K562 treated with DMSO at 1 percent for 12 hours (cell line): ENCODE measurements around the gene GAGE12J. TPM values are rescaled to one million over a fixed set of nuclear protein-coding genes. Genes with fewer than 3 reads are reported as not detected.

ENCODE experiments used
- total RNA-seq: library from RNA; unstranded; fragments of 300-600 nt; gene quantifications from 2 replicates; pipeline ENCODE4 v1.2.3, GENCODE V29; 2022; ENCODE audit not compliant: insufficient read depth

GAGE12J gene
- total RNA-seq: not detected in 2 replicates

GRCh38 chrX:49321737-49322136, at the start of gene GAGE12J:
GAGE12J (plus strand) TSS chrX:49322037; CDS start chrX:49323194, 1,157 bp downstream.

GRCh38 chrX:49303346-49303745, 18.5 kb upstream of the GAGE12J start, which contains the start of gene GAGE10:
GAGE10 (plus strand) TSS chrX:49303646; CDS start chrX:49304860, 1,214 bp downstream.

GRCh38 chrX:49331282-49331681, 9.4 kb downstream of the GAGE12J start, which contains the start of gene GAGE13:
GAGE13 (plus strand) TSS chrX:49331582; CDS start chrX:49332738, 1,156 bp downstream.

Other genes starting within 250 kb of the GAGE12J start
- 4.3 and 5.9 TPM in 2 replicates for gene PRAF2, start 248.0 kb upstream of the GAGE12J start, total RNA-seq
- gene WDR45, start 242.2 kb upstream of the GAGE12J start, total RNA-seq: 105 and 118 TPM in 2 replicates
- gene GPKOW, start 198.3 kb upstream of the GAGE12J start, total RNA-seq: 42.1 and 46.3 TPM in 2 replicates
- gene MAGIX, start 159.3 kb upstream of the GAGE12J start, total RNA-seq: 3.8 and 7.6 TPM in 2 replicates
- 196 and 259 TPM in 2 replicates for gene PLP2, start 150.1 kb upstream of the GAGE12J start, total RNA-seq
- 20.3 and 35.1 TPM in 2 replicates for gene PRICKLE3, start 135.7 kb upstream of the GAGE12J start, total RNA-seq
- 1.0 TPM in 1 of 2 replicates, not detected in the other for gene SYP, start 121.8 kb upstream of the GAGE12J start, total RNA-seq
- gene CACNA1F, start 88.7 kb upstream of the GAGE12J start, total RNA-seq: 0.38 TPM in 1 of 2 replicates, not detected in the other
- 29.7 and 31.5 TPM in 2 replicates for gene CCDC22, start 86.6 kb upstream of the GAGE12J start, total RNA-seq
- 0.27 TPM in 1 of 2 replicates, not detected in the other for gene FOXP3, start 57.3 kb upstream of the GAGE12J start, total RNA-seq
- 2.6 and 2.7 TPM in 2 replicates for gene PPP1R3F, start 52.2 kb upstream of the GAGE12J start, total RNA-seq
- not detected in 2 replicates for gene GAGE10, start 18.4 kb upstream of the GAGE12J start, total RNA-seq
- 5.3 TPM in 1 of 2 replicates, not detected in the other for gene GAGE13, start 9.5 kb downstream of the GAGE12J start, total RNA-seq
- not detected in 2 replicates for gene GAGE12C, start 210.1 kb downstream of the GAGE12J start, total RNA-seq
- gene GAGE12D, start 219.7 kb downstream of the GAGE12J start, total RNA-seq: not detected in 2 replicates
- gene GAGE12E, start 229.3 kb downstream of the GAGE12J start, total RNA-seq: not detected in 2 replicates
- not detected in 2 replicates for gene GAGE12F, start 238.8 kb downstream of the GAGE12J start, total RNA-seq
- gene GAGE12G, start 248.4 kb downstream of the GAGE12J start, total RNA-seq: not detected in 2 replicates